Liver (tissue), 9 donors: ENCODE data around the gene FUOM. TPM values are rescaled to one million over a fixed set of nuclear protein-coding genes. Genes with fewer than 3 reads are reported as not detected.

ENCODE experiments used
- DNase-seq: peaks from one replicate; pipeline ENCODE4 v3.0.0-alpha.2; 2017; ENCODE audit warnings: low spot score
- H3K27ac ChIP-seq, 2 donors: one replicate each; pipeline ENCODE4 v1.7.0; 2013; ENCODE audit warnings: inconsistent platforms in 2 of 2, low read length in 2 of 2, control low read depth in 1 of 2, low read depth in 1 of 2, mild to moderate bottlenecking in 1 of 2
- H3K27me3 ChIP-seq, 4 donors: one replicate each; pipeline versions ENCODE4 v1.6.1 to v1.7.0; 2013; ENCODE audit warnings: low read length in 3 of 4, inconsistent platforms in 1 of 4, mild to moderate bottlenecking in 1 of 4, moderate library complexity in 1 of 4; ENCODE audit not compliant: control insufficient read depth in 4 of 4, insufficient read depth in 4 of 4
- H3K36me3 ChIP-seq, 4 donors: one replicate each; pipeline versions ENCODE4 v1.6.1 to v1.7.0; 2013; ENCODE audit warnings: low read length in 3 of 4, mild to moderate bottlenecking in 3 of 4, low read depth in 1 of 4, moderate library complexity in 1 of 4; ENCODE audit not compliant: control insufficient read depth in 4 of 4, insufficient read depth in 3 of 4
- H3K4me1 ChIP-seq, 4 donors: one replicate each; pipeline versions ENCODE4 v1.6.1 to v1.7.0; 2013; ENCODE audit warnings: low read length in 3 of 4, mild to moderate bottlenecking in 3 of 4, moderate library complexity in 1 of 4; ENCODE audit not compliant: control insufficient read depth in 4 of 4, insufficient read depth in 4 of 4
- H3K4me3 ChIP-seq, 3 donors: one replicate each; pipeline versions ENCODE4 v1.6.1 to v1.7.0; 2013; ENCODE audit warnings: low read length in 3 of 3, control low read depth in 1 of 3, low read depth in 1 of 3, mild to moderate bottlenecking in 1 of 3
- H3K9ac ChIP-seq, 2 donors: one replicate each; pipeline ENCODE4 v1.7.0; 2013; ENCODE audit warnings: low read length in 2 of 2, mild to moderate bottlenecking in 2 of 2, moderate library complexity in 2 of 2, control low read depth in 1 of 2, low read depth in 1 of 2
- H3K9me3 ChIP-seq, 4 donors: one replicate each; pipeline versions ENCODE4 v1.6.1 to v1.7.0; 2013; ENCODE audit warnings: low read length in 3 of 4; ENCODE audit not compliant: control insufficient read depth in 4 of 4
- CTCF ChIP-seq: fragments of 150-350 bp; IDR thresholded peaks from 2 replicates; pipeline ENCODE4 v1.5.1; 2017; ENCODE audit warnings: improper control_type of control experiment, low read depth, low read length; ENCODE audit not compliant: missing input control
- EGR1 ChIP-seq, 2 donors: IDR thresholded peaks; 2 replicates each; pipeline ENCODE4 v1.6.1; 2016 to 2018; ENCODE audit warnings: antibody characterized with exemption in 2 of 2, low read depth in 2 of 2
- FOXA1 ChIP-seq: IDR thresholded peaks from 2 replicates; pipeline ENCODE4 v1.6.1; 2016; ENCODE audit warnings: antibody characterized with exemption
- FOXA2 ChIP-seq: IDR thresholded peaks from 2 replicates; pipeline ENCODE4 v1.6.1; 2016; ENCODE audit warnings: antibody characterized with exemption
- GABPA ChIP-seq, 2 donors: IDR thresholded peaks in 1 of 2; conservative IDR thresholded peaks in 1 of 2; 2 replicates each; pipeline ENCODE4 v1.6.1; 2016; ENCODE audit warnings: antibody characterized with exemption in 2 of 2, mild to moderate bottlenecking in 1 of 2, moderate library complexity in 1 of 2
- HNF4A ChIP-seq, 2 donors: conservative IDR thresholded peaks; 2 replicates each; pipeline ENCODE4 v1.6.1; 2016; ENCODE audit warnings: antibody characterized with exemption in 2 of 2, mild to moderate bottlenecking in 2 of 2
- JUND ChIP-seq, 2 donors: IDR thresholded peaks; 2 replicates each; pipeline ENCODE4 v1.6.1; 2016; ENCODE audit warnings: antibody characterized with exemption in 2 of 2
- RXRA ChIP-seq, 2 donors: IDR thresholded peaks; 2 replicates each; pipeline ENCODE4 v1.6.1; 2017 to 2018; ENCODE audit warnings: antibody characterized with exemption in 2 of 2, mild to moderate bottlenecking in 1 of 2
- SP1 ChIP-seq: IDR thresholded peaks from 2 replicates; pipeline ENCODE4 v1.6.1; 2018; ENCODE audit warnings: antibody characterized with exemption, mild to moderate bottlenecking
- TAF1 ChIP-seq: conservative IDR thresholded peaks from 2 replicates; pipeline ENCODE4 v1.6.1; 2016; ENCODE audit warnings: antibody characterized with exemption, mild to moderate bottlenecking
- ZBTB33 ChIP-seq: IDR thresholded peaks from 2 replicates; pipeline ENCODE4 v1.6.1; 2016; ENCODE audit warnings: antibody characterized with exemption
- WGBS: extraction: QIAGEN DNeasy Blood & Tissue Kit; methylation state at CpG from one replicate; pipeline ENCODE4 v1.1.7; 2013; 5-methylcytosine and 5-hydroxymethylcytosine counted together
- polyA plus RNA-seq, 2 donors: library from polyadenylated mRNA; stranded (reverse) in 1 of 2; unstranded in 1 of 2; fragments of 200-250 nt in 1 of 2; fragments of >200 nt in 1 of 2; fragmentation: Nextera tagmentation in 1 of 2; extraction: Ambion mirVana in 1 of 2; gene quantifications; one replicate each; pipeline versions ENCODE4 v1.2.1 to v1.2.3, GENCODE V29; 2013 to 2015
- total RNA-seq, 2 donors: library from RNA; depleted of rRNA; stranded (reverse); fragments of >200 nt; gene quantifications; one replicate each; pipeline ENCODE4 v1.2.3, GENCODE V29; 2014
- donor health status: healthy.
- donor health status: healthy.
- donor health status: healthy.
- donor health status: healthy.
- donor health status: healthy.

FUOM gene
- total and polyA plus RNA-seq, 4 donors: 24.3 to 194 (median 96.0) TPM

GRCh38 chr10:133338080-133339071 is 19.4 kb downstream of the FUOM start:
- Histone ChIP-seq H3K36me3 (no peaks in the 10 kb centered on the region), H3K27ac (no peak overlapping the region), H3K4me3 (no peak overlapping the region), H3K27me3 (peaks cover 0 to 14% (median 8%) of the 10 kb centered on the region in 4 donors), H3K9me3 (no peaks in the 10 kb centered on the region), H3K9ac (no peak overlapping the region), H3K4me1 (peaks cover 0 to 16% (median 12%) of the 10 kb centered on the region in 4 donors)
- no peak for DNase-seq
- TF ChIP-seq EGR1 (IDR thresholded peaks at IDR 0.05; ENCODE audit: low read depth in 2 of 2): no peak
- no peak for TF ChIP-seq HNF4A (conservative IDR thresholded peaks at IDR 0.05)
- no peak for TF ChIP-seq GABPA (IDR thresholded peaks at IDR 0.05 in 1 of 2, conservative IDR thresholded peaks at IDR 0.05 in 1 of 2)
- TF ChIP-seq ZBTB33: no peak
- TF ChIP-seq TAF1: no peak
- TF ChIP-seq FOXA1: no peak
- TF ChIP-seq SP1: no peak
- no peak for TF ChIP-seq FOXA2
- no peak for TF ChIP-seq RXRA (IDR thresholded peaks at IDR 0.05)
- TF ChIP-seq JUND (IDR thresholded peaks at IDR 0.05): no peak
- no peak for TF ChIP-seq CTCF
- WGBS: 86% methylated on average over 10 of the region's 10 CpGs

GRCh38 chr10:133337370-133337725 is 20.5 kb downstream of the FUOM start:
- Histone ChIP-seq H3K9ac (no peak overlapping the region), H3K36me3 (no peaks in the 10 kb centered on the region), H3K4me3 (no peak overlapping the region), H3K27ac (no peak overlapping the region), H3K9me3 (no peaks in the 10 kb centered on the region), H3K4me1 (peaks cover 0 to 16% (median 8%) of the 10 kb centered on the region in 4 donors), H3K27me3 (peaks cover 0 to 14% (median 8%) of the 10 kb centered on the region in 4 donors)
- DNase-seq: no peak
- TF ChIP-seq EGR1 (IDR thresholded peaks at IDR 0.05; ENCODE audit: low read depth in 2 of 2) (no peak), FOXA2 (no peak), GABPA (IDR thresholded peaks at IDR 0.05 in 1 of 2, conservative IDR thresholded peaks at IDR 0.05 in 1 of 2) (no peak)
- WGBS: 86% methylated on average over 3 of the region's 3 CpGs
